Measurements from ENCODE around the gene ASB3.

DNA sequence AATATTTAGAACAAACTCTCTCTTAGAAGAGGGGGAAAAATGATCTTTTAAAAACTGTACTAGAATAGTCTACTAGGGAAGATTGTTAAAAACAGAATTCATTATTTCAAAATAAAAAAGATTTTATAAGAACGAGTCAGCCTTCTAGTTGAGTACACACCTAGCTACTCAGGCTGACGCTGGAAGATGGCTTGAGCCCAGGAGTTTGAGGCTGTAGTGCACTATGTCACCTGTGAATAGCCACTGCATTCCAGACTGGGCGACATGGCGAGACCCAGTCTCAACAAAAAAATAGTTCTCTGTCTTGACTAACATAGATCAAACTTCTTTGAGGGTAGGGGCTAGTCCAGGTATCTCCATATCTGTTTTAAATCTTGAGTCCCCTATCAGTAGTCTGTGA is 34.0 kb upstream of the ASB3 start:
- TF ChIP-seq, protein P1, sequence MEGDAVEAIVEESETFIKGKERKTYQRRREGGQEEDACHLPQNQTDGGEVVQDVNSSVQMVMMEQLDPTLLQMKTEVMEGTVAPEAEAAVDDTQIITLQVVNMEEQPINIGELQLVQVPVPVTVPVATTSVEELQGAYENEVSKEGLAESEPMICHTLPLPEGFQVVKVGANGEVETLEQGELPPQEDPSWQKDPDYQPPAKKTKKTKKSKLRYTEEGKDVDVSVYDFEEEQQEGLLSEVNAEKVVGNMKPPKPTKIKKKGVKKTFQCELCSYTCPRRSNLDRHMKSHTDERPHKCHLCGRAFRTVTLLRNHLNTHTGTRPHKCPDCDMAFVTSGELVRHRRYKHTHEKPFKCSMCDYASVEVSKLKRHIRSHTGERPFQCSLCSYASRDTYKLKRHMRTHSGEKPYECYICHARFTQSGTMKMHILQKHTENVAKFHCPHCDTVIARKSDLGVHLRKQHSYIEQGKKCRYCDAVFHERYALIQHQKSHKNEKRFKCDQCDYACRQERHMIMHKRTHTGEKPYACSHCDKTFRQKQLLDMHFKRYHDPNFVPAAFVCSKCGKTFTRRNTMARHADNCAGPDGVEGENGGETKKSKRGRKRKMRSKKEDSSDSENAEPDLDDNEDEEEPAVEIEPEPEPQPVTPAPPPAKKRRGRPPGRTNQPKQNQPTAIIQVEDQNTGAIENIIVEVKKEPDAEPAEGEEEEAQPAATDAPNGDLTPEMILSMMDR (IDR thresholded peaks at IDR 0.05) = no peak
- TF ChIP-seq POLR2AphosphoS5 (IDR thresholded peaks at IDR 0.05) = no peak

All from transverse colon (tissue), 4 donors.